ENCODE measurements around the gene ULBP3. TPM values are rescaled to one million over a fixed set of nuclear protein-coding genes. Genes with fewer than 3 reads are reported as not detected.

The ULBP3 gene
- total and polyA plus RNA-seq, 2 of the 13 experiments (the other 11 are each of a cell fraction or from before 2014, with no cell fraction given): 0.42 to 0.48 TPM

GRCh38 chr6:150068720-150069648 is at the start of gene ULBP3 (continued):
- no peak for TF ChIP-seq ZNF496 (CRISPR knock-in tag; IDR thresholded peaks at IDR 0.05; ENCODE audit: insufficient replicate concordance)
- no peak for TF ChIP-seq ZNF788 (CRISPR knock-in tag; IDR thresholded peaks at IDR 0.05; ENCODE audit: borderline replicate concordance)
- TF ChIP-seq NR2F6 (IDR thresholded peaks at IDR 0.05): no peak
- no peak for TF ChIP-seq NR2F6 (CRISPR knock-in tag; IDR thresholded peaks at IDR 0.05)
- no peak for TF ChIP-seq ZNF7 (CRISPR knock-in tag; IDR thresholded peaks at IDR 0.05)
- no peak for TF ChIP-seq ZNF260 (CRISPR knock-in tag; IDR thresholded peaks at IDR 0.05; ENCODE audit: borderline replicate concordance, low read depth)
- peak; percentile 37; the same call in 1 of the 2 replicates for TF ChIP-seq TAF1 (CRISPR knock-in tag; IDR thresholded peaks at IDR 0.05)
- TF ChIP-seq BRF2 (CRISPR knock-in tag; IDR thresholded peaks at IDR 0.05): no peak
- TF ChIP-seq ZC3H13 (CRISPR knock-in tag; IDR thresholded peaks at IDR 0.05): no peak
- TF ChIP-seq PHF20 (CRISPR knock-in tag; IDR thresholded peaks at IDR 0.05): no peak
- no peak for TF ChIP-seq SMC3 (IDR thresholded peaks at IDR 0.05; ENCODE audit: low read length)
- TF ChIP-seq ZNF282 (IDR thresholded peaks at IDR 0.05; ENCODE audit: partially characterized antibody): no peak
- no peak for TF ChIP-seq ZNF616 (CRISPR knock-in tag; IDR thresholded peaks at IDR 0.05; ENCODE audit: low read depth)
- no peak for TF ChIP-seq HCFC1 (IDR thresholded peaks at IDR 0.05; ENCODE audit: low read depth, low read length)
- no peak for TF ChIP-seq THAP7 (CRISPR knock-in tag; IDR thresholded peaks at IDR 0.05)
- TF ChIP-seq SMAD3 (CRISPR knock-in tag; IDR thresholded peaks at IDR 0.05): no peak
- TF ChIP-seq MAFF (IDR thresholded peaks at IDR 0.05; ENCODE audit: low read depth, low read length): no peak
- no peak for TF ChIP-seq NFYC (CRISPR knock-in tag; IDR thresholded peaks at IDR 0.05)
- TF ChIP-seq RFXANK (CRISPR knock-in tag; IDR thresholded peaks at IDR 0.05): no peak
- TF ChIP-seq GMEB1 (CRISPR knock-in tag; IDR thresholded peaks at IDR 0.05; ENCODE audit: borderline replicate concordance): no peak
- TF ChIP-seq BORCS8-MEF2B (CRISPR knock-in tag; IDR thresholded peaks at IDR 0.05): no peak
- TF ChIP-seq SP1 (IDR thresholded peaks at IDR 0.05): no peak
- TF ChIP-seq SP1 (CRISPR knock-in tag; IDR thresholded peaks at IDR 0.05): no peak
- TF ChIP-seq ZFX (CRISPR knock-in tag; IDR thresholded peaks at IDR 0.05; ENCODE audit: low read depth): 0 out of 2 replicates have a peak, but pooled peaks have one; percentile 22
- TF ChIP-seq ZNF367 (CRISPR knock-in tag; IDR thresholded peaks at IDR 0.05; ENCODE audit: borderline replicate concordance): no peak
- TF ChIP-seq CREB3 (CRISPR knock-in tag; IDR thresholded peaks at IDR 0.05): no peak
- no peak for TF ChIP-seq ZNF816 (CRISPR knock-in tag; IDR thresholded peaks at IDR 0.05; ENCODE audit: borderline replicate concordance)
- TF ChIP-seq ARID2 (CRISPR knock-in tag; IDR thresholded peaks at IDR 0.05; ENCODE audit: borderline replicate concordance): no peak
- no peak for TF ChIP-seq DNMT3B (CRISPR knock-in tag; conservative IDR thresholded peaks at IDR 0.05)
- TF ChIP-seq HOXD1 (CRISPR knock-in tag; IDR thresholded peaks at IDR 0.05): no peak
